Activated T-cell treated with anti-CD3 and anti-CD28 coated beads, Interleukin-2, amount 50 U/mL, for 4 hours (primary cell): ENCODE measurements around the gene PTEN. TPM values are rescaled to one million over a fixed set of nuclear protein-coding genes. Genes with fewer than 3 reads are reported as not detected.

ENCODE experiments used
- ATAC-seq, 2 donors: fragments of 200-7000 bp; cut with Tn5 transposase; one replicate each; pipeline ENCODE4 v1.10.0; 2021
- DNase-seq: peaks from one replicate; pipeline ENCODE4 v3.0.0-alpha.2; 2020
- H3K27me3 Mint-ChIP-seq: one replicate; pipeline ENCODE4 v1.8.0; 2021; ENCODE audit warnings: low read depth, mixed read lengths
- H3K36me3 Mint-ChIP-seq: one replicate; pipeline ENCODE4 v1.8.0; 2022; ENCODE audit warnings: mixed read lengths; ENCODE audit not compliant: insufficient read depth
- H3K4me1 Mint-ChIP-seq: one replicate; pipeline ENCODE4 v1.8.0; 2021; ENCODE audit warnings: low read depth, mixed read lengths
- H3K4me3 Mint-ChIP-seq: one replicate; pipeline ENCODE4 v1.8.0; 2021; ENCODE audit warnings: mild to moderate bottlenecking, moderate library complexity, mixed read lengths
- H3K9me3 Mint-ChIP-seq: one replicate; pipeline ENCODE4 v1.8.0; 2021; ENCODE audit warnings: mixed read lengths
- total RNA-seq, 3 donors: library from RNA; stranded (reverse); gene quantifications; one replicate each; pipeline ENCODE4 v1.2.1, GENCODE V29; 2021

The PTEN gene
- total RNA-seq, 3 donors from 2014 or later = 32.8 to 37.2 (median 35.5) TPM

DNA sequence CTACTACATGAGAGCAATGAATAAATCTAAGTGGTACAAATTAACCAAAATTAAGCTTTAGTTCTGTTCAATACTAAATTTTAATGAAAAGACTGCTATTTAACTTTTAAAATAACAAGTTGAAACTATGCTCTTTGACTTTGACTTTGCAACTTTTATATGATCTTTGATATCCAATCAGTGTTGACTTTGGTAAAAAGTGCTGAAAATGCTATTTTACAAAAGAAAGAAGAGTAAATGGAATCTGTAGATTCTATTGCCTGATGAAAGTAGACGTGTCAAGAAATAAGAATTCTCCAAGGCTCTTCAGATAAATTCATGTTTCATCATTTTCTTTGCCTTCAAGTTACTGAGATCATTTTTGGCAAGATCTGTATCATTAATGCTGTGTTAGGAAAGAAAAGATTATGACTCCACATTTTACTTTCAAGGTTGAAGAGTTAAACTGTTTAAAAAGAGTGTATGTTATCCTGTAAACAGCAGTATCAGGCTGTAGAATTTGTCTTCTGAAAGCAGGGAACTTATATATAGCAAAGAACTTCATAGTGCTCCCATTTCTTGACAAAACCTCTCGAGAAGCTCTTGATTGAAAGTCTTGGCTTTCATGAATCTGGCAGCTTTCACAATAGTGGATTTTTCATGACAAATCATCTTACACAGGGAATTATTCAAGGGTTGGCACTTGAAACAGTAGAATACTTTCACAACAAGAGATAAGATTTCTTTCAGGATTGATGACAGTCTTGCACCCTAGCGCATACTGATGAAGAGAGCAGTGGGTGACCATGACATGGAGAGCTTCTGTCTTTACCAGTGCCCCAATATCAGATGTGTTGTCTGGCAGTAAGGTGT lies 72.1 kb downstream of the PTEN start:
- no peaks in the 10 kb centered on the region for H3K27me3 Mint-ChIP-seq
- H3K4me3 Mint-ChIP-seq = no peak overlapping the region
- no peaks in the 10 kb centered on the region for H3K9me3 Mint-ChIP-seq
- H3K4me1 Mint-ChIP-seq = peaks cover 38% of the 10 kb centered on the region
- ATAC-seq = no peak
- H3K36me3 Mint-ChIP-seq = peaks cover 31% of the 10 kb centered on the region
- DNase-seq = no peak

DNA sequence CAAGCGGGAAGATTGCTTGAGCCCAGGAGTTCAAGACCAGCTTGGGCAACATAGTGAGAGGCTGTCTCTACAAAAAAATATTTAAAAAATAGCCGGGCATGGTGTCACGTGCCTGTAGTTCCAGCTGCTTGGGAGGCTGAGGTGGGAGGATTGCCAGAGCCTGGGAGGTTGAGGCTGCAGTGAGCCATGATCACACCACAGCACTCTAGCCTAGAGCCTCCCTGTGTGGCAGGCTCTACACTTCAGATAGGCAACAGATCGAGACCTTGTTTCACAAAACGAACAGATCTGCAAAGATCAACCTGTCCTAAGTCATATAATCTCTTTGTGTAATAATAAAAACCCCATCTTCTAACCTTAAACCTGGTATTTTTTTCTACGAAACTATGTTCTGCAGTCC lies 76.8 kb downstream of the PTEN start:
- Mint-ChIP-seq H3K27me3 (no peaks in the 10 kb centered on the region), H3K4me3 (no peak overlapping the region), H3K4me1 (peaks cover 26% of the 10 kb centered on the region), H3K9me3 (no peaks in the 10 kb centered on the region), H3K36me3 (peaks cover 36% of the 10 kb centered on the region)
- no peak for ATAC-seq
- DNase-seq = no peak

DNA sequence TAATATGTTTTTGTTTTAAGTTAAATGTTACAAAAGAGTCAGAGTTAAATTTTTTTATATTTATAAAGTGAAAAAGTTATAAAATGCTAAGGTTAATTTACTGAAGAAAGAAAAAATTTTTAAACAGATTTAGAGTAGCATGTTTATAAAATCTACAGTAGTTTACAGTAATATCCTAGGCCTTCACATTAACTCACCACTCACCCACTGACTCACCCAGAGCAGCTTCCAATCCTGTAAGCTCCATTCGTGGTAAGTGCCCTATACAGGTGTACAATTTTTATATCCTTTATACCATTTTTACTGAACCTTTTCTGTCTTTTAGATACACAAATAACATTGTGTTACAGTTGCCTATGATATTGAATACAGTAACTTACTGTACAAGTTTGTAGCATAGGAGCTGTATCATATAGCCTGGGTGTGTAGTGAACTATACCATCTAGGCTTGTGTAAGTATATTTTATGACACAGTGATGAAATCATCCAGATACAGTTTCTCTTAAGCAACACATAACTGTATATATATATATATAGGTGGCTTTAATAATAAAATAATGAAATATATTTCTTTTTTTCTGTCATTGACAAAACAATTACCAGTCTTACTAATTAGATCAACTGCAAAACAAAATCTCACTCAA lies 79.6 kb downstream of the PTEN start:
- no peak for ATAC-seq
- H3K9me3 Mint-ChIP-seq = no peaks in the 10 kb centered on the region
- no peak overlapping the region for H3K4me3 Mint-ChIP-seq
- no peak for DNase-seq
- peaks cover 13% of the 10 kb centered on the region for H3K4me1 Mint-ChIP-seq
- no peaks in the 10 kb centered on the region for H3K27me3 Mint-ChIP-seq
- H3K36me3 Mint-ChIP-seq = peaks cover 29% of the 10 kb centered on the region

DNA sequence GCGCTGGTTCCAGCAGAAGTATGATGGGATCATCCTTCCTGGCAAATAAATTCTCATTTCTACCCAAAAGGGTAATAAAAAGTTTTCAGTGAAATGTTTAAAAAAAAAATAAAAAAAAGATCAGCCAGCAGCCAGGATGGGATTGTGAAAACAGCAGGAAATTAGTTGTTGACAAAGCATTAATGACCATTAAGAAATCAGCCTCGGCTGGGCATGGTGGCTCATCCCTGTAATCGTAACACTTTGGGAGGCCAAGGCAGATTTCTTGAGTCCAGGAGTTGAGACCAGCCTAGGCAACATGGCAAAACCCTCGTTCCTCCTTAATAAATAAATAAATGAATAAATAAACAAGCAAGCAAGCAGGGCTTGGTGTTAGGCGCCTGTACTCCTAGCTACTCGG lies 82.6 kb downstream of the PTEN start:
- Mint-ChIP-seq H3K27me3 (no peaks in the 10 kb centered on the region), H3K4me3 (no peak overlapping the region), H3K4me1 (peaks cover 7% of the 10 kb centered on the region), H3K9me3 (no peaks in the 10 kb centered on the region), H3K36me3 (peaks cover 26% of the 10 kb centered on the region)
- no peak for DNase-seq
- no peak for ATAC-seq

DNA sequence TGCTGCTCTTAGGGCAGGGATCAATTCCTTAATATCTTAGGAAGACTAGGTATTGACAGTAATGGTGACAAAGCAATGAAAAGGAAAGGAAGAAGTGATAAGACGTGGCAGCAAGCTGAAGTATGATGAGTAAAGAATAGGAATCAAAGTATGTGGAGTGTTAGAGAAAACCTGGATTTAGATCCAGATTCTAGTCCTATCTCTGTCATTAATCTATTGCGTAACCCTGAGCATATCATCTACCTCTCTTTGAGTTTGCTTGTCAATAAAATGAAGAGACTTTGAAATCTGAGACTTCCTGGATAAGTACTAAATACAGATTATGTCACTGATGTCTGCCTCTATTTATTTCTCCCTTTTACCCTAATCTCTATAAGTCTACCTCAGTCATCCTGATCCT lies 89.2 kb downstream of the PTEN start:
- no peak overlapping the region for H3K4me3 Mint-ChIP-seq
- H3K9me3 Mint-ChIP-seq = no peaks in the 10 kb centered on the region
- H3K27me3 Mint-ChIP-seq = no peaks in the 10 kb centered on the region
- peaks cover 17% of the 10 kb centered on the region for H3K36me3 Mint-ChIP-seq
- DNase-seq = no peak
- no peak for ATAC-seq
- peaks cover 16% of the 10 kb centered on the region for H3K4me1 Mint-ChIP-seq

DNA sequence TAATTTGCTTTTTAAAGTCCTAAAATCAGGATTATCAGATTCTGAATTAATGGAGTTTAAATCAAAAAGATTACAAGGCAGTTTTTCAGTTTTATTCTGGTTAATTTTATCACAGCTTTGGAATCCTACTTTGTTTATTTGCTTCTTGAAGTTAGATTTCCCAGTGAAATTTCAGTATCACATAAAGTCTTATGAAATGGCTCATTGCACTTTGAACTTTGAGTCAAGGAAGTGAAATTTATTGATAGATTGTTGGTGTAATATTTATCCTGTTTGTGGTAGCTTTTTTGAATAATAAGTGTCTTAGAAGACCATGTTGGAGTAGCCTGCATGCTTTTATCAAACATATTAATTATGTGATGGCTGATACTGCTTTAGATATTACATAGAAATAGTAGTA lies 92.6 kb downstream of the PTEN start:
- ATAC-seq (no peak), DNase-seq (no peak)
- Mint-ChIP-seq H3K4me3 (no peak overlapping the region), H3K36me3 (peaks cover 29% of the 10 kb centered on the region), H3K4me1 (peaks cover 16% of the 10 kb centered on the region), H3K9me3 (no peaks in the 10 kb centered on the region), H3K27me3 (no peaks in the 10 kb centered on the region)

DNA sequence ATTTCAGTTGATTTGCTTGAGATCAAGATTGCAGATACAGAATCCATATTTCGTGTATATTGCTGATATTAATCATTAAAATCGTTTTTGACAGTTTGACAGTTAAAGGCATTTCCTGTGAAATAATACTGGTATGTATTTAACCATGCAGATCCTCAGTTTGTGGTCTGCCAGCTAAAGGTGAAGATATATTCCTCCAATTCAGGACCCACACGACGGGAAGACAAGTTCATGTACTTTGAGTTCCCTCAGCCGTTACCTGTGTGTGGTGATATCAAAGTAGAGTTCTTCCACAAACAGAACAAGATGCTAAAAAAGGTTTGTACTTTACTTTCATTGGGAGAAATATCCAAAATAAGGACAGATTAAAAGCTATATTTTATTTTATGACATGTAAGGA lies 94.3 kb downstream of the PTEN start:
- Mint-ChIP-seq H3K9me3 (no peaks in the 10 kb centered on the region), H3K27me3 (no peaks in the 10 kb centered on the region), H3K4me1 (peaks cover 16% of the 10 kb centered on the region), H3K4me3 (no peak overlapping the region), H3K36me3 (peaks cover 32% of the 10 kb centered on the region)
- ATAC-seq (no peak), DNase-seq (no peak)

DNA sequence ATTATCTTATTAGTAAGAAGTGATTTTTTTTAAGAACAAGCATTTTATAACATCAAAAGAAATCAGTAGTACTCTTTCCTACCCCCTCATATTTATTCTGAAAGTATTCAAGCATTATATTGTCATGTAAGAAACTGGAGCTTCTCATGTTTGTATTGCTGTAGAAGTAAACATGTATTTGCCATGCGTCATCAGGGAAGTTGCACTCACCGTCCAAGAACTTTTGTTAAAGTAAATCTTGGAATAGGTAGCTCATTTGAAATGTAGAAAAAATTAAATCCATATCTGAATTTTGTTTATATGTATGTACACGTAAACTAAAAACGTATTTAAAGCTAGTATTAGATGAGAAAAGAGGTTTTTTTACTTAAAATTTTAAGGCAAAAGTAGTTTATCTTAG lies 96.8 kb downstream of the PTEN start:
- Mint-ChIP-seq H3K4me1 (peaks cover 9% of the 10 kb centered on the region), H3K27me3 (no peaks in the 10 kb centered on the region), H3K9me3 (no peaks in the 10 kb centered on the region), H3K36me3 (peaks cover 31% of the 10 kb centered on the region), H3K4me3 (no peak overlapping the region)
- no peak for ATAC-seq
- DNase-seq = no peak

DNA sequence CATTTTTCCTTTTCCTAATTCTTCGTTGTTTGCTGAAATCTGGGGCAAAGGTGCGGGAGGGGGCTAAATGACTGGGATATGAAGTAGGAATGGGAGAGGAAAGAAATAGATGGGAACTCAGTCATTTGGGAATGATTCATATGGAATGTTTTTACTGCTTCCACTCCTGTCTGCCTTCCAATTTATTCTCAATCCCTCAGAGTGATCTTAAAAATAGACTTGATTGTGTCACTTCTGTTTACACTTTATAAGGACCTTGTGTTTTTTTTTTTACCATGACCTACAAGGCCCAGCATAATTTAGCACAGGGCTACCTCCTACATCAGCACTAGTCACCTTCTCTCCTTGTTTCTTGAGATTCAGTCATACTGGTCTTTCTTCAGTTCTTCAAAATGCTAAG lies 97.9 kb downstream of the PTEN start:
- Mint-ChIP-seq H3K27me3 (no peaks in the 10 kb centered on the region), H3K4me1 (peaks cover 2% of the 10 kb centered on the region), H3K9me3 (no peaks in the 10 kb centered on the region), H3K4me3 (no peak overlapping the region), H3K36me3 (peaks cover 31% of the 10 kb centered on the region)
- no peak for DNase-seq
- ATAC-seq = no peak

DNA sequence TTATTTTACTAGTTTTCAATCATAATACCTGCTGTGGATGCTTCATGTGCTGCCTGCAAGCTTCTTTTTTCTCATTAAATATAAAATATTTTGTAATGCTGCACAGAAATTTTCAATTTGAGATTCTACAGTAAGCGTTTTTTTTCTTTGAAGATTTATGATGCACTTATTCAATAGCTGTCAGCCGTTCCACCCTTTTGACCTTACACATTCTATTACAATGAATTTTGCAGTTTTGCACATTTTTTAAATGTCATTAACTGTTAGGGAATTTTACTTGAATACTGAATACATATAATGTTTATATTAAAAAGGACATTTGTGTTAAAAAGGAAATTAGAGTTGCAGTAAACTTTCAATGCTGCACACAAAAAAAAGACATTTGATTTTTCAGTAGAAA lies 103.0 kb downstream of the PTEN start:
- H3K36me3 Mint-ChIP-seq = peaks cover 14% of the 10 kb centered on the region
- DNase-seq = no peak
- peaks cover 2% of the 10 kb centered on the region for H3K4me1 Mint-ChIP-seq
- no peak for ATAC-seq
- H3K4me3 Mint-ChIP-seq = no peak overlapping the region
- H3K9me3 Mint-ChIP-seq = no peaks in the 10 kb centered on the region
- no peaks in the 10 kb centered on the region for H3K27me3 Mint-ChIP-seq

DNA sequence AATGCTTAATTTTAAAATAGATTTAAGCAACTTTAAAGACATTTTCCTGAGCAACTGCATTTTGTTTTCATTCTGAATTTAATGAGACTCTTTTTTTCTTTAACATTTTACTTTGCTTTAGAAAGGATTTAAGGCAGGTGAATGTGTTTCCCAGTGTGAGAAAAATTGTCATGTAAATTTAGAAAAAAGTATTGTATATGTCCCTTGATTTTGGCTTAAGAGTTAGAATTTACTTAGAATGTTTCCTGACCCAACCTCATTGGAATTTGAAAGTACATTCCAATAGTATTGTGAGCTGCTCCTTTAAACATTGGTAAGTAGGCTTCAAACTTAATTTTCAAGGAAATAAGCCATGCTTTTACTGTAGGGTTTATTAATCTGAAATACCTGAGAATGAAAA lies 110.2 kb downstream of the PTEN start:
- Mint-ChIP-seq H3K4me3 (no peak overlapping the region), H3K4me1 (peaks cover 11% of the 10 kb centered on the region), H3K9me3 (peaks cover 7% of the 10 kb centered on the region), H3K36me3 (peaks cover 1% of the 10 kb centered on the region), H3K27me3 (no peaks in the 10 kb centered on the region)
- no peak for DNase-seq
- ATAC-seq = no peak

DNA sequence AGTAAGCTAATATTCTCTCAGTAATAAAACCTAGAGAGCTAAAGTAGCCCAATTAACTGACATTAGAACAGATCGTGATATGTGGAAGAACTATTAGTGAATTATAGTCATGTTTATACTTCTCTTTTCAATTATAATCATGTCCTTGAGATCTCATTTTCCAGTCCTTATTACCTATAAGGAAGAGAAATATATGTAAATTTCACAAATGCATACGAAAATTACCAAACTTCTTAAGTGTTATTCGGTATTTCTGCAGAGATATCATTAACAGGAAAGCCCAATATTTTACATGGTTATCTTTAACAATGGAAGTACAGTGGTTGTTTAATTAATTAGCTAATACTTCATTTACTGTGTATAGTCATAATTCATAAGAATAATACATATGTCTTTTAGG lies 110.7 kb downstream of the PTEN start:
- peaks cover 7% of the 10 kb centered on the region for H3K9me3 Mint-ChIP-seq

DNA sequence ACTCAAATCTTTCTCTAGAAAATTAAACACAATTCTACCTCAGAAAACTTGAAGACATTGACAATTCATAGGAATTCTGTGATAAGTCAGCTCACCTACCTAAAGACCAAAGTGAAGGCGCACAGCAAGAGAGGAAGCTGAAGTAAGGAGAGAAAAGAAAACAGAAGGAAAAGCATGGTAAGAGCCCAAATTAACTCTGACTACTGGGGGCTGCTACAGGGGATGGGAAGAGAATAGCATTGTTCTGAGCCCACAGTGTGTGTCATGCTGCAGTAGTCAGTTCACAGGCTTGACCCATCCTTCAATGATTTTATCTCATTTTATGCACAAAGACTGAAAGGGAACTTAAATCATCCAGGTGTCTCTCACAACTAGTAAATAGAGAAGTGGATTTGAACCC lies 111.3 kb downstream of the PTEN start:
- Mint-ChIP-seq H3K27me3 (no peaks in the 10 kb centered on the region), H3K36me3 (peaks cover 1% of the 10 kb centered on the region), H3K4me3 (no peak overlapping the region), H3K9me3 (peaks cover 7% of the 10 kb centered on the region), H3K4me1 (peaks cover 11% of the 10 kb centered on the region)
- no peak for DNase-seq
- no peak for ATAC-seq

More for the DNA sequence above, 110.7 kb downstream of the PTEN start:
- Mint-ChIP-seq H3K27me3 (no peaks in the 10 kb centered on the region), H3K36me3 (peaks cover 1% of the 10 kb centered on the region), H3K4me1 (peaks cover 11% of the 10 kb centered on the region), H3K4me3 (no peak overlapping the region)
- DNase-seq = no peak
- ATAC-seq = no peak

DNA sequence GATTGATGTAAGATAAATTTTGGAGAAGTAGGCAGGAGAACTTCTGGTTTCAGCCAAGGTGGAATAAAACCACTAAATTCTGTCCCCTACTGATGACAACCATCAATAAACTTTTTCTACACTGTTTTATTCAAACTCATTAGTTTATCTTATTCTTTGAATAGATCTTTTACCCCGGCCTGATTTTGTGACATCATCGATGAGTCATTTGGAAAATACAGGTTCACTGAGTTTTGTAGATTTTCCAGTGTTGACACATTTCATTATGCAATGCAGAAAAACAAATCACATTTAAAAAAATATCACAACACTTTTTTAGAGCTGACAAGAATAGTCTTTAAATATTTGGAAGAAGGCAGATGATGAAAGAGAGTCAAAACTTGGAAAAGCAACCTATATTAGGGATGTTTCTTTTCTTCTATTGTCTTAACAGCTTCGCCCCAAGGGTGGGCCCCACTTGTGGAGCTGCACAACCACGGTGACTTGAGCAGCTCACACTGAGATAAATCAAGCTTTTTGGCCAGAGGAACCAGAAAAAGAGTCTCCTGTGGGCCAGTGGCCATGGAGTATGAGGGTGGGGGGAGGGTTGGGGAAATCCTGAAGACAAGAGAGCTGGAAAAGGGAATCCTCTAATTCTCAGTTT lies 112.8 kb downstream of the PTEN start:
- H3K4me3 Mint-ChIP-seq = no peak overlapping the region
- no peaks in the 10 kb centered on the region for H3K27me3 Mint-ChIP-seq
- peaks cover 1% of the 10 kb centered on the region for H3K36me3 Mint-ChIP-seq
- peaks cover 7% of the 10 kb centered on the region for H3K9me3 Mint-ChIP-seq
- H3K4me1 Mint-ChIP-seq = peaks cover 8% of the 10 kb centered on the region
- no peak for ATAC-seq
- no peak for DNase-seq

DNA sequence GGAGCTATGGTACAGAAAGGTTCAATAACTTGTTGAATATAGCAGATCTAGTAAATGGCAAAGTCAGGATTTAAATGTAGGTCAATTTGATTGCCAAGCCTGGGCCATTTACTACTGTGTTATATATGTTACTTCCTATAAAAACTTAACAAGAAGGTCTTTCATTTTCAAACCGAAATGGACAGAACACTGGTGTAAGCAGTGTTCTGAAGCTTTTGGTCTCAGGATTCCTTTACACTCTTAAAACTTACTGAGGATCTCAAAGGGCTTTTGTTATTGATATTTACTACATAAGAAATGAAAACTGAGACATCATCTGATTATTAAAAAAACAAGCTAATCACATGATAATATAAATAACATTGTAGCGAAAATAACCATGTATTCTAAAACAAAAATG lies 114.7 kb downstream of the PTEN start:
- Mint-ChIP-seq H3K9me3 (no peaks in the 10 kb centered on the region), H3K27me3 (no peaks in the 10 kb centered on the region), H3K36me3 (no peaks in the 10 kb centered on the region), H3K4me1 (peaks cover 8% of the 10 kb centered on the region), H3K4me3 (no peak overlapping the region)
- DNase-seq = no peak
- ATAC-seq = no peak
